Stimulated activated CD8-positive, alpha-beta memory T cell treated with anti-CD3 and anti-CD28 coated beads, Interleukin-2, amount 100 ng/mL, for 48 hours (primary cell): ENCODE measurements around the gene TM9SF4.
A peak's percentile ranks its signal among the peaks of the same experiment; 100 is the strongest.
"Not testable (repeated sequence)": the region's sequence is repeated elsewhere in the genome, so short reads cannot be mapped to it uniquely, and the experiment has no call there.

ENCODE experiments used
- DNase-seq, 2 donors: peaks; one replicate each; pipeline ENCODE4 v3.0.0-alpha.2; 2020; ENCODE audit warnings: low read depth in 2 of 2

TM9SF4 gene

DNA sequence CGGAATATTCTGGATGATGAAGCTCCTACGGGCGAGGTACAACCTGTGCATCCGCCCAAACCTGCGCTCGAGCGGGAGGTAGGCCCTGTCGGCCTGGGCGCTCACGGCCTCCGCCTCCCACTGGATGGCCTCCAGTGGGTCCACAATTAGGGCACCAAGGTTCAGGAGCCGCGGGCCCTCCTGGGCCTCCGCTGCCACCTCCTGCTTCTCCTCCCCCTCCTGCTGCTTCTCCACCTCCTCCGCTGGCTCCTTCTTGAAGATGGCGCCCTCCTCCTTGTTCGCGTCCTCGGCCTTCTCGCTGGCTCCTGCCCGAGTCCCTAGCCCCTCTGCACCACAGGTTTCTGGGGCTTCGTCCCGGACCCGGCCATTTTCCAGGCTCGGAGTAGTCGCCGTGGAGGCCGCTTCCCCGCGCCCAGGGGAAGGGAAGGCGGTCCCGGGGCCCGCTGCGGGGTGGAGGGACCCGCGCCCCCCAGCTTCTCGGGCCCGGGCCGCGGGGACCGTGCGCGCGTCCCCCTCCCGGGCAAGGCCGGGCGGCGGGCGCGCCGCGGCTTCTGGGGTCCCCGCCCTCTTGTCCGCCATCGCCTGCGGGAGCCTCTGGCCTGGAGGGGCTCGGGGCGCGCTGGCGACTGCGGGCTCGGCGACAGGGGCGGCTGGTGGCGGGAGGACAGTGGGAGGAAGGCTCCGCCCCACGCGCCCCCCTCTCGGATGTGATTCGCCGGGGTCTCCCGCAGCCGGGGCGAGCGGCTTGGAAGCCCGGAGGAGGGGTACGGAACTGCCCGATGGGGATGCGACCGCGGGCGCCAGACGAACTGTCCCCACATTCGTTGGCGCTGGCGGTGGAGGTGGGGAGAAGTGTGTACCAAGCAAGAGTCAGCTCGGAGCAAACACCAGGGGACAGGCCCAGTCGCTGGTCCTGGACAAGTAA lies 80.4 kb downstream of the TM9SF4 start:
- DNase-seq = no peak

DNA sequence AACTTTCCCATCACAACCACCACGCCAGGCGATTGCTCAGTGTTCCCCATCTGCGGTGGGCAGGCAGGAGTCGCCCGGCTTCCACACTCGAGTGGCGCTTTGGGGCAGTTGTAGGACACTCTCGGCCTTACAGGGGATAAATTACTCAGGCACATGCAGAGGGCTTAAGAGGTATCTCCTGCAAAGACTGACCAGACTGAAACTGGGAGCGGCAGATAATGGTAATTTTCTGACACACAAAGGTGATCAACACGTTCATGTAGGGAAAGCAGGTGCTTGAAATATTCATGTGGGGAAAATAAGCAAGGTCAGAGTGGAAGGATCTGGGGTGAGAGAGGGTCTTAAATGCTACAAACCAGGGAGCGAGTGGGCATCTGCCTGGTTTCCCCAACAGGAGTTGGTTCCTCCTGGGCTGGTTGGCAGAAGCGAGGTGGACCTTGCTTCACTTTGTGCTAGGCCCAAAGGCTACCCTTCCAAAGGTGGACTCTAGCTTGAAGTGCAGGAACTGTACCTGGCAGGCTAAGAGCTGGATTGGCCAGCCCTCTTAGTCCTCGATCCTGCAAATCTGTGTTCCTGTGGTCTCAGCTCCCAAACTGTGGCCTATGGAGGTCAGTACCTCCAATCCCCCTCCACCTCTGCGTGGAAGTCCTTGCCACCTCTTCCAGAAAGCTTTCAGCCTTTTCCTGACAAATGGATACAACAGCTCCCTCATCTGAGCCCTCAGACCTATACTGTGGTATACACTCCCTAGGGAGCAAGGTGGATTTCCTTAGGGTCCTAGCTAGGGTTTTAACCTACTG lies 81.3 kb downstream of the TM9SF4 start:
- no peak for DNase-seq

DNA sequence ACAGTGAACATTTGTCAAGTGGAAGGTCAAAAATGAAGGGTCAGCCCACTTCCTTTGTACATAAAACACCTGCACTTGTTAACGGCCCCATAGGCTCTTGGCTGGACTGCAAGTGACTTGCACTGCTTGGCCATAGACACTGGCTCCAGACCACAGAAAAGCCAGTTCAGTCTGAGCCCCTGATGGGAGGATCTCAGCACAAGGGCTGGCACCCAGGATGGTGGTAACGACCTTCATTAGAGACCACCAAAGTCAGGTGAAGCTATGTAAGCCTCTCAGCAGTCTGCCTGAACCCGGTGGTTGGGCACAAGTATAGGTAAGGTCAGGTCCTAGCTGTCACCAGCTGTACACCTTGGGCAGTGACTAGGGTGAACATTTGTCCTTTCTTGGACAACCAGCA lies 81.9 kb downstream of the TM9SF4 start:
- DNase-seq = no peak

GRCh38 chr20:32191873-32192272 lies 82.4 kb downstream of the TM9SF4 start:
- DNase-seq = no peak

- DNase-seq = no peak
These were observed 83.2 kb downstream of the TM9SF4 start for GRCh38 chr20:32192698-32193097.

DNA sequence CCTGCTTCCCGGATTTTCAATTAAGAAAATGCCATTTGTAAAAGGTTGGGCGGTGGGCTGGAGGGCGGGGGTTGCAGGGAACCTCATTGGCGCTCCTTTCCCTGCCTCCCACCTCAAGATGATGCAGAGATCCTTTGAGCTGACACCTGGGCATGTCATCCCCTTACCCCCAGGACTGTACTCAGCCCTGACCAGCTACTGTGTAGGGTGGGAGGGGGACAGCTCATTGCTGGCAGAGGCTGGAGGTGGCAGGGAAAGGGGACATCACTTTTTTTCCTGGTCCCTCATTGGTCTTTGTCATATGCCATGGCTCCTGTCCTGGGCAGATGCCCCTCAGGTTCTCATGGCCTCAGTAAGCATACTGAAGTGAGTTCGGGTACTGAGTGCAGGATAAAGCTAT lies 83.8 kb downstream of the TM9SF4 start:
- not testable (repeated sequence) for DNase-seq

- DNase-seq = no peak
These were observed 84.5 kb downstream of the TM9SF4 start for GRCh38 chr20:32193996-32194395.

GRCh38 chr20:32195581-32195980 lies 86.1 kb downstream of the TM9SF4 start:
- DNase-seq = no peak

DNA sequence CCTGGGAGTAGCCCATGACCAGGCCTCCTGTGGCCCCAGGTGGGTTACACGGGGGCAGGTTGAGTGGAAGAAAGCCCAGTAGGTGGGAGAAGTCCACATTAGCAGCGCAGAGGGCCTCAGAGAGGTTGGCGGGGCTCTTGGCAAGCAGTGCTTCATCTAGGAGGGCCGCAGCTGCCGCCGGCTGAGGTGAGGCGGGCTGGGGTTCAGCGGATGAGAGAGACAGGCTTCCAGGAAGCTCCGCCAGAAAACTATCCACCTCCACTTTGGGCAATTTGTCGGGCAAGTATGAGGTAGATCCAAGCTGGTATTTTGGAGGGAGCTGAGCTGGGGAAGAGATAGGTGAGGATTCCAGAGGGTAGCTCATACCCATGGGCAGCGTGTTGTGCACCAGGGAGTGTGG lies 87.1 kb downstream of the TM9SF4 start:
- DNase-seq = not testable (repeated sequence)

- DNase-seq = not testable (repeated sequence)
These were observed 87.6 kb downstream of the TM9SF4 start for GRCh38 chr20:32197136-32197535.

DNA sequence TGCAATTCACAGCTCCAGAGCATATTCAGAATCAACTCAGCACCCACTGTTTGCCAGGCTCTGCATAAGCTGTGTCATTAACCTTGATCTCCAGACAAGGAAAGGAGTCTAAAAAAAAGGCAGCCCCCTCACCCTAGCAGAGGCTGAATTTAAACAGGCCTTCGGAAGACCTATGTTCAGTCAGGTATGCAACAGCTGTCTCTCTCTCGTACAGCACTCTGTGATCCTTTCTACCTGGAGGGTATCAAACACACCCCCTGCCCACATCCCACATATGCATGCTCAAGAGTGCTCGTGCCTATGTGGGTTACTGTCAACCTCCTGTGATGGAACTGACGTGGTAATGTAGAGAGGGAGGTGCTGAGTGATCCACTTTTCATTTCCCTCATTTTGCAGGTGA lies 89.5 kb downstream of the TM9SF4 start:
- no peak for DNase-seq

- DNase-seq = no peak
These were observed 91.9 kb downstream of the TM9SF4 start for GRCh38 chr20:32201296-32201976.

- no peak for DNase-seq
These were observed 92.5 kb downstream of the TM9SF4 start for GRCh38 chr20:32201977-32202363.

DNA sequence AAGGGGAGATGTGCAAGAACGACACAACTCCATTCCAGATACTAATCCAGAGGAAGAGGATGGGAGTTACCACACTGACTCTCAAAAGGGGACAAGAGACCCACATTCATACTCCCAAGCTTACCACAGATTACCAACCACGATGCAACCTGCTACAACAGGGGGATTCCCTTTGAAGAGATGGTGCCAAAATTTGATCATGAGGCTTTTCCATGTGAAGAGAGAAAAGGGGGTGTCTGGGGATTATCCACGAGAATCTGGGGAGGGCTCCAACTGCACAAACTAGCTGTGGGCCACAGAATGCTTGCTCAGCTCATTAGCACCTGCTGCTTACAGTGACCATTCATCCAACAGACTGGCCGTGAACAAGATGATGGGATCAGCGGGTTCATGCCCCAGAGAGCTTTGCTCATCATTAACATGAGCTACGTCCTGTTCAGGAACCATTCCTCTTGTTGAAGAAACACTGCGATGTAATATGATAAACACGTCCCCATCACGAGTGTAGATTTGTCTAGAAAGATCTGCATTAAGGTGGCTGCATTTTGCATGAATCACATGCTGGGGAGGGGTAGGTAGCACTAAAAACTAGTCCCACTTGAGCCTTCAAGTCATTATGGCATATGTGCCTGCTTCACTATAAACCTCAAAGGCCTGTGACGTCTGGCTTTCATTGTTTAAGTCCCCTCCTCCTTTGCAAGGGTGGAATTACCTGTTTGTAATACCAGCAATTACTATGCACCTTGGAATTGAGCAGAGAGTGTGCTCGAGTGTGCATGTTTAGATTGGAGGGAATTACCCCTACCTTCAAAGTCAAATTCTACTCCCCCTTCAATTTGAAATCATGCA lies 94.1 kb downstream of the TM9SF4 start:
- DNase-seq = no peak

- peak in 1 of 2 donors; percentile 73 for DNase-seq
These were observed 94.9 kb downstream of the TM9SF4 start for GRCh38 chr20:32204205-32205109.

DNA sequence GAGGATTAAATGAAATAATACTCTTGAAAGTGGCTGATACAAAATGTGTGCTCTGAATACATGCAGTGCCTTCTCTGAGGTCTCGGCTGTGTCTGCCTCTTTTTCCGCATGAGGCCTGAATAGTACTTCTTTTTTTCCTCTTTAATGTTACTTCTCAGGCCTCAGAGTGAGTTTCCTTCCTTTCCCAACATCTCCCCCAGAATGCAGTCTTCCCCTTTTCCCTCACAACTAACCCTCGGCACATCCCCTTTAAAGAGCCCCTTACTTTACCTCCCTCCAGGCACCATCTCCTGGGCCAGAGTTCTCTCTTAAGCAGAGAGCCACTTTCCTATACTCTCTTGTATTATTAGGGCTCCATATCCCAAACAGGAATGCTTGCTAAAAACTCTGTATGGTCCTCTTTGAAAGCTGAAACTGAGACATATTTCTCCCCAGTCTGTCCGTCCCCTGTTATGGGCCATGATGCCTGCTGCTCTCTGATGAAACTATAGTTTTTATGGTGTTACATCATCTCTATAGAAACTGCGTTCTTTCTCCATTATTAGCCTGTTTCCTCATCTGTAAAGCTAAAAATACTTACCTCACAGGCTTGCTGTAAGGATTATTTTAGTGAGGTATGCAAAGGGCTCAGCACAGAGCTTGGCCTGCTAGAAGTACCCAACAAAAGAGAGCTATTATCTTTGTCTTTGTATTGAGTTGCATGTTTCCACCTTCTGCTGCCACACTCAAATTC lies 95.8 kb downstream of the TM9SF4 start:
- DNase-seq = no peak

DNA sequence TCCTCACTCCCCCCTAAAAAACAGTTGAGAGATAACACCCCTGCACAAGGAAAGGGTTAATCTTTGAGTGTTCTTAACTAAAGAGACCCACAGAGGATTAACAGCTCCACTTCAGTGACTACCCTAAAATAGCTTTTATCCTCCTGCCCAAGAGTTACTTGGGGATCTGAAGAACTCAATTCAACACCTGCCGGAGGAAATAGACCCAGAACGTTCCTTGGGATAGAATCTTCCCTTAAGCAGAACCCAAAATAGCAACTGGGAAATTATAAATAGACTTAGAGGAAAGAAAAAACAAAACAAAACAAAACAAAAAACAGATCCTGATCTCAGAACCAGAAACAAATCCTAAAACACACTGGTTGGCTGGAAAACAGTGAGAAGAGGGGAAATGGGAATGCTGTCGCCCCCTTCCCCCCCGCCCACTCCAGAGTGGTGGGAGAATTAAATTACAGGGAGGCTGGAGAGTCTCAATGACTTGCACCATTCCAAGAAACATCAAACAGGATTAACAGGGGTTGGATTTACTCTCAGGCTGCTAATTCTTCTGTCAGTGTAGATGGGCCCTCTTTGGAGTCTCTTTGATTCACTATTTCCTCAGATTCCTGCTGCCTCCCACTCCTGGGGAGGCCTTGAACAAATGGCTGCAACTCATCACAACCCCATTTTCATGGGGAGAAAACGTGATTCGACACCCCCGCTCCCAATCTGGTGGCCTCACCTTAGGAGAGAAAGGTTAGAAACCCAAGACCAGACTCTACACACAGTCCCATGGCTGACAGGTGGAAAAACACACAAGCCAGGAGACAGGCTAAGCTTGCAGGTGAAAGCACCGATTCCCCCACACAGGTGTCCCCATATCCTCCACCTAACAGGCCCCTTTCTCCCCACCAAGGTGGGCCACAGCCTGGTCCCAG lies 96.6 kb downstream of the TM9SF4 start:
- DNase-seq = no peak
